ENCODE data around the gene SEPTIN6.

Gene SEPTIN6

DNA sequence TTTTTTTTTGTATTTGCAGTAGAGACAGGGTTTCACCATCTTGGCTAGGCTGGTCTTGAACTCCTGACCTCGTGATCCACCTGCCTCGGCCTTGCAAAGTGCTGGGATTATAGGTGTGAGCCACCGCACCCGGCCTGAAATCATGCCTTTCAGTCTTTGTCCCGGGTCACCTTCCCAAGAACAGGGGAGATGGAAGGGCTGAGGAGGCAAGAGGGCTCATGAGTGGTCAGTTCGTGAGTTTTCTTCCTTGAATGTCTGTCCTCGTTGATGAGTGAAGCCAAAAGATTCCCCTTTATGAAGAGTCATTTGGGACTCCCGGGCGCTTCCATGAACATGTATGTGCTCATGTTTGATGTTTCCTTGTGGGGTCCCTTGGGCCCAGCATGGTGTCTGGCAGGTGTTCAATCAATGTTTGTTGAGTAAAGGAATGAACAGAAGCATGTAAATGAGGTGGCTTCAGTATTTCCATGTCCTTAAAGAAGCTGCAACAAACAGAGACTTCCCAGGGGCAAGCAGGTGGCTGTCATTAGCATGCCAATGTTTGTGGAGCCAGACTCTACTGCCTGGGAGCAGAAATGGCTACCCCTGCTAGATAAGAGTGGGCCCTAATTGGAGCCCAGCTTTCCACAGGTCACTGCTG is 3.4 kb upstream of the SEPTIN6 start:
- H3K4me3 ChIP-seq (ENCODE audit: low read length) = no peak overlapping the region
- no peak for TF ChIP-seq ZNF274 (IDR thresholded peaks at IDR 0.05; ENCODE audit: low read depth, low read length)

DNA sequence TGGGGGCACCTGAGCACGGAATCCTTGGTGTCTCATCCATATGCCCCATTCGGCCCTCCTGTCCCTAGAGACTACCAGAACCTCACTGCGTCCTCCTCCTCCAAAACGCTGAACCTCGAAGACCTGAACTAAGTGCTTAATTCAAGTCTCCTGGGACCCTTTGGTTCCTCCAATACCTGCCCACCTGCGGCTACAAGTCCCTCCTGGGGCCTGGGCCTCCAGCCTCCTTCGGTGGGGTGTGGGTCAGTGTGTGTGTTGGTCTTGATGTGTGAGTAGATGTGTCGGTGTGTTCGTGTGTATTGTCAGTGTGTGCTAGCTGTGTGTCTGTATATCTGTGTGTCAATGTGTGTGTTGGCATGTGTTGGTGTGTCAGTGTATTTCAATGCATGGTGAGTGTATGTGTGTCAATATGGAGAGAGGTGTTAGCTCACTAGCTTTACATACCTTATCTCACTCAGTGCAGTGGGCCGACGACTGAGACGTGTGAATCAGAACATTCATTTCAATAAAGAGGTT is 2.6 kb upstream of the SEPTIN6 start:
- H3K4me3 ChIP-seq (ENCODE audit: low read length) = no peak overlapping the region; the same call in 1 of the 2 replicates
- TF ChIP-seq ZNF274 (IDR thresholded peaks at IDR 0.05; ENCODE audit: low read depth, low read length) = no peak

DNA sequence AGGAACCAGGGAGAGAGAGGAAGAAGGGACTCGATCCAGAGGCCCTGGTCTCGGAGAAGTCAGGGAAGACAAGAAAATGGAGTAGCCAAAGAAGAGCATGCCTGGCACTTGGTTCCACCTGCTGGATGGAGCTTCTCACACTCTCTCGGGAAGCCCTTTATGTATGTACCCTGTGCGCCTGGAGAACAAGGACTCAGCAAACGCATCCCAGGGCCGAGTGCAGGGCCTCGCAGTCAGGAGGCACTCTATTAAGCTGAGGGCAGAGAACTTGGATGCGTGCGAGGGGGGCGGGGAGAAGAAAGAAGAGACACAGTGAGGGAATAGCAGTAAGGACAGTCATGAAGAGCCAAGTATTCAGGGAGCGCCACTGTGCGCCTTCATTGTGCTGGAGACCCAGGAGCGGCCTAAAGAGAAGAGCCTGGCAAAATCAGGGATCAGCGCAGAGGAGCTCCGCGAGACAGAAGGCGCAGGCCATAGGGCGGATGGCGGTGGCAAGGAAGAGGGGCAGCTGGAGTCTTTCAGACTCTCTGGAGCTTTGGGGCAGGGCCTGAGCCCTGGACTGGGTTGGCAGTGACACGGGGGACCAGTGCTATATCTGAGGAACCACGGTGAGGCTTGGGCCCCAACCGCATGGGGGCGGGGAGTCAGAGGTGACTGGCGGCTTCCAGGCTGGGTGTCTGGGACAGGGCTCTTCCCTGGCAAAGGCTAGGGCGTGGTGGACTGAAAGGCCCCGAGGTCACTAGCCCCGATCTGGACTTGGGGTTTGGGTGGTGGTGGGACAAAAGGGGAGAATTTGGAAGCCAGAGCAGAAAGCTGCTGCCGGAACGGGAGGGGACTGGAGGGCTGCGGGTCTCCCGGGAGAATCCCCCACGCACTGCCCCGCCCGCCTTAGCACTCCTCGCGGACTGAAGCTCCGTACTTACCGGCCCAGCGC is 1.9 kb upstream of the SEPTIN6 start:
- TF ChIP-seq ZNF274 (IDR thresholded peaks at IDR 0.05; ENCODE audit: low read depth, low read length) = no peak
- H3K4me3 ChIP-seq (ENCODE audit: low read length) = peak overlapping the region; percentile 89; the same call in 1 of the 2 replicates

DNA sequence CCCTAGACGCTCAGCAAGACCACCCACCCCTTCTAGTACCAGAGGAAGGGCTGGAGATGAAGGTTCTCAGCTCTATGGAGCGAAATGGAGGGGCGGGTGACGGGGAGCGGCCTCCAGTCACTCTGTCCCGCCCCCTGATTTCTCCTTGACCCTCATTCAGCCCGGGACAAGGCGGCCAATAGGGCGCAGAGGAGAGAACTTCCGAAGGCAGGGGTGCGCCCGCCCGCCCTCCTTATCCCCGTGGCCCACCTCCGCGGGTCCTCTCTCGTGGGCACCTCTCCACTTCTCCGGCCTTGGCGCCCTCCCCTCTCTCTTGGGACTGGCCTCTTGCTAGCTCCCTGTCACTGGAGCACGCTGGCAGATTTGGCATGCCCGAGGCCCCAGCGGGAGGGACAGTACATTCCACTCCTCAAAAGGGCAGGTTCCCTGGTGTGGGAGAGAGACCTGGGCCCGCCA is 1.1 kb upstream of the SEPTIN6 start:
- TF ChIP-seq ZNF274 (IDR thresholded peaks at IDR 0.05; ENCODE audit: low read depth, low read length) = no peak
- peak overlapping the region; percentile 89; the same call in 1 of the 2 replicates for H3K4me3 ChIP-seq (ENCODE audit: low read length)

DNA sequence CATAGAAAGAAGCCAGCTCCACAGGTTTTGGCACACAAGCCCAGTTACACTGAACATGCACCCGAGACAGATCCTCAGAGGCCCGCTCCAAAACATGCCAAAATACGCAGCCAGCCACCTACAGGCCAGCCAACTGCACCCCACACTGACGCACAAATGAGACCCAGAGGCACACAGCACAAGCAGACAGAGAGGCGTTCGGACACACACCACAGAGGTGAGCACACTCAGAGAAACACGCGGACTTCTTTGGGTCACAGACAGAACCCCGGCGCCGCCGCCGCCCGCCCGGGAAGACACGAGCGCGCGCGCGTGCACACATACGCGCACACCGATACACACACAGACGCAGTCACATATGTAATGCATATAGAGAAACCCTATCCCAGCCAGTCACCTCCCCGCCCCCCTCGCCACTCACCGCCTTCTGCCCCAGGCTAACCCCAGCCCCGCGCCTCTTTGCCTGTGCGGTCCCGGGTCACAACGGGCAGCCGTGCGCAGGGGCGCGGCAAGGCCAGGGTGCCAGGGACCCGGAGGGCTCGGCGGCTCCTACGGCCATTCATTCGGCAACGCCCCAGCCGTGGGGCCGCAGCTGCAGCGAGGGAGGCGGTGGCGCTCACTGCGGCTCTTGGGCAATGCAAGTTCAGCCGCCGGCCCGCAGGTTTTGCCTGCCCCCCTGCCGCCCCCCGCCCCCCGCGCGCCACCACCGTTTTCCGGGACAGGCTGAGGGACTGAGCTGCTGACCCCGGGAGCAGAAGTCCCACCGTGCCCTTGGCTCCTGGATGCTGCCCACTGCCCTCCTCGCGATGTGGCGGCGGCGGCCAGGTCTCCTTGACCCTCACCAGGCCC is 553 bp downstream of the SEPTIN6 start:
- no peak for TF ChIP-seq ZNF274 (IDR thresholded peaks at IDR 0.05; ENCODE audit: low read depth, low read length)

DNA sequence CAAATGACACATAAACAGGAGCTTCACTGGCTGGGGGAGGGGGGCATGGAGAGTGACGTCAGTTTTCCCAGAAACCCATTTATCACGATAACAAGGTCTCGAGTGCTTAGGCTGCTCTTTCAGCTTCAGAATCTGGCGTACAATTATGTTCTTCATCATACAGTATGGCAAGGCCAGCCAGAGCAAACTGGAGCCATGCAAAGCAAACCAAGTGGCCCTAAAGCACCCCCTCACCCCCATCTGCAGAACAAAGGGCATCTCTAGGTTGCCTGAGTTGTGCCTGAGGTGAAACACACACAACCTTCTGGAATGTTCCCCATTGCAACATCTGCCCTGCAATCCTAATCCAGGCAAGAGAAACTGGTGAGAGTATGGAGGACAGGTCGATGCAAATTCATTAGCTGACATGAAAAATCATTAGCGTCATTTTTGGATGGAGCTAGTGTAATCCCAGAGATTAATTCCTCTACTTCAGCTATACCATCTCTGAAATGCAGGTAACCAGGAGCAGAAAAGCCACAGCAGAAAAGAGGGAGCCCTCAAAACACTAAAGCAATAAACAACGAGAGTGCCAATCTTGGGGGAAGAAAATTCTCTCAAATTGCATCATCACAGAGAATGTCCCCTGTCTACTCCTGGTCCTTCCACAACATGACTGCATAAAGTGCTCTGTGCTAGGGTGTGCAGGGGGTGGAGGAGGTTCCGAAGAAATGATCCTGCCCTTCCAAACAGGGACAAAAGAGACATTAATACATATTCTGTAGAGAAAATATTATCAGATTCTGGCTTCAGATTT is 1.8 kb downstream of the SEPTIN6 start:
- peak overlapping the region; percentile 89 for H3K4me3 ChIP-seq (ENCODE audit: low read length)
- TF ChIP-seq ZNF274 (IDR thresholded peaks at IDR 0.05; ENCODE audit: low read depth, low read length) = no peak

More for the DNA sequence above, 553 bp downstream of the SEPTIN6 start:
- H3K4me3 ChIP-seq (ENCODE audit: low read length) = peak overlapping the region; percentile 89

DNA sequence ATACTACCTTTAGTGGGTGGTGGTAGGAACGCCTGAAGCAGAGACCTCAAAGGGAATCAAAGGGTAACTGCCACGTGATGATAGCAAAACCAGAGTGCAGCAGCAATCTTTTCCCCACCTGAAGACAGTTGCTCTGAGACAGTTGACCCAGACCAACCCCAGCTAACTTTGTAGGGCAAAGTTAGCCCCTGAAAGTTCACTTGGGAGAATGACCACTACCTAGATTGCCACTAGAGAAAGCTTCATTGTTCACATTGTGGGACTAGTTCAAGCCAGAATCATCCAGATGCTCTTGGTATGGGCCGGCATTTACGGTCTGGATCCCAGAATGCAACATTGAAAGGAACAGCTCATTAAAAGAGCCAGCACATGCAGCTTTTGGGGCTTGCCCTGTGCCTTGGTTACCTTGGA is 4.1 kb downstream of the SEPTIN6 start:
- H3K4me3 ChIP-seq (ENCODE audit: low read length) = peak overlapping the region; percentile 41; the same call in 1 of the 2 replicates
- TF ChIP-seq ZNF274 (IDR thresholded peaks at IDR 0.05; ENCODE audit: low read depth, low read length) = no peak

DNA sequence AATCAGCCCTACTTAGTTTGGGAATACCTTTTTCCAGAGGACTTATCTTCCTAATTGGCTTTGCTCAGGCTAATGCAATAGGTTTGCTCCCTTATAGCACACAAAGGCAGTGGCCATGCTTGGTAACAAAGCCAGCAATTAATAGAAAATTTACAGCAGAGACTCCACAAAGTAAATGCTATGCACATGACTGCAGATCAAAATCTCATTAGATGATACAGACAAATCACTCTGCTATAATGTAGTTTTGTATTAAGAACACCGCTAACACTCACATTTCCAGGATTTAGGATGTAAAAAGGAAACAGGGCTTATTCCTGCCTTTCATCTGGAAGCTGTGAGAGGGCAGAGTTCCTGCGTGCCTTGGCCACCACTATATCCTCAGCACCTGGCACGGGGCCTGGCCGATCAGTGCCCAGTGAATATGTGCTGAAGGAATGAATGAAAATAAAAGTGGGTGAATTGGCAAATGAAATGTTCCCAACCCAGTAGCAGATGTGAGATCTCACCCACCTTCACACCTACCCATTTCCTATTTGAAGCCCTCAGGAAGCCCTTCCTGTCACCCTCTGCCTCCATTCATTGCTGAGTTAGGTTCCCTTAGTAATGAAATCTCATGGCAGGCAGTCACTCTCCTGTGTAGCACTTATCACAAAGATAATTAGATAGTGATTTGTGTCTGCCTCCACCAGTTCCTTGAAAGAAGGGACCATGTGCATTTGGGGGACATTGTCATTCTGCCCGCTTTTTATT is 5.1 kb downstream of the SEPTIN6 start:
- no peak for TF ChIP-seq ZNF274 (IDR thresholded peaks at IDR 0.05; ENCODE audit: low read depth, low read length)
- no peak overlapping the region; the same call in 1 of the 2 replicates for H3K4me3 ChIP-seq (ENCODE audit: low read length)

DNA sequence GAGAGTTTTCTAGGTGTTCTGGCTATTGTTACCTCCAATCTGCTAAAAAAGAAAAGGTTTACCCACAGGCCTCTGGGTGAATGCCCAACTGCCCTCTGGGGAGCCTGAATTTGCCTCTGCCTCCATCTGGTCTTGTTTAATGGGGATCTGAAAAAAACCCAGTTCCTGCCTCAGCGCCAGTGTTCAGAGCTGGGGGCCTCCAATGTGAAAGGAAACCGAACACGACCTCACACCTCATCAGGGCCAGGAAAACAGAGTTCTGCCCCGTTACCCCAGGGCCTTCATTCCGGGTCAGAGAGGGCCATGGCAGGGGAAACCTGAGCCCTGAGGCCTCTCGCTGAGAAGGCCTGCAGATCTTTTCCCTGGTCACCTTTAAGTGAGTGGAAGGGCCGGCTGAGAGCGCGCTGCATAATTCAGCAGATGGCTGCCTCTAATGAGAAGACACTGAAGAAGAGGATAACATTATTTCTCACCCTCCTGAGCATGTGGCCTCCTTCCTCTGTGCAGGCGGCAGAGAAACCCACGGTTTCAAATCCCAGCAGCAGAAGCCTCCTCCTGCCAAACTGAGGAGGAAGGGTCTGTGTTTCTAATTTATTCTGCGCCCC is 6.8 kb downstream of the SEPTIN6 start:
- peak overlapping the region; percentile 38; the same call in 1 of the 2 replicates for H3K4me3 ChIP-seq (ENCODE audit: low read length)

DNA sequence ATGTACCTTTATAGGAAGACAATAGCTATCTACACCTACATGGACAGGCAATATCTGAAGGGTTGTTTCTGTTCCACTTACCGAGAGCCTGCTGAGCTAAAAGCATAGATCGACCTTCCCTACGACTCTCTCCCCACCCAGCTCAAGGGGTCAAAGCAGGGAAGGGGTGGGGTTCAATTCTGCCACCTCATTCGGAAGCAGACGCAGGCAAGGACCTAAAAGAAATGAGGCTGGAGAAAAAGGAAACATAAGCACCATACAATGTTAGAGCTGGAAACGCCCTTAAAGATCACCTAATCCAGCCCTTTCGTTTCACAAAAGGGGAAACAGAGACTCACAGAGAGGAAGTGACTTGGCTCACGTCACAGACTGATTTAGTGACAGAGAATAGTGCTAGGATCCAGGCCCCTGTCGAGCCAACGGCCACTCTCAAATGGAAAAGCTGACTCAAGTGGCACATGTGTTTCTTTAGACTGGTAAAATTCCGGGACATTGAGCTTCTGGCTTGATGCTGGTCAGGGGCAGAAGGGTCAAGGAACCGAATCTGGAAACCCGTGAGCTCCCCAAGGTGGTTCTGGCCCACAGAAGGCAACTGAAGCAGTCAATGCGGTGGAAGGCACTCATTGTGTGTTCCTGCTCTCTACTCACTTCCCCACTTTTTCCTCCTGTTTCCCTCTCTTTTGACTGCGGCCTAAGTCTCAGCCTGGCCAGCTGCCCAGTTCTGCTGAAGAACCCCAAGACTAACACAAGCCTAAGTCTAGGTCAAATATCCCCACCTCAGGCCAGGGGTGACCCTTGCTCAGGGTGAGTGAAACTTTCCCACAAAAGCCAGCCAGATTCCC is 7.5 kb downstream of the SEPTIN6 start:
- TF ChIP-seq ZNF274 (IDR thresholded peaks at IDR 0.05; ENCODE audit: low read depth, low read length) = no peak
- H3K4me3 ChIP-seq (ENCODE audit: low read length) = peak overlapping the region; percentile 38; the same call in 1 of the 2 replicates

More for the DNA sequence above, 6.8 kb downstream of the SEPTIN6 start:
- no peak for TF ChIP-seq ZNF274 (IDR thresholded peaks at IDR 0.05; ENCODE audit: low read depth, low read length)

DNA sequence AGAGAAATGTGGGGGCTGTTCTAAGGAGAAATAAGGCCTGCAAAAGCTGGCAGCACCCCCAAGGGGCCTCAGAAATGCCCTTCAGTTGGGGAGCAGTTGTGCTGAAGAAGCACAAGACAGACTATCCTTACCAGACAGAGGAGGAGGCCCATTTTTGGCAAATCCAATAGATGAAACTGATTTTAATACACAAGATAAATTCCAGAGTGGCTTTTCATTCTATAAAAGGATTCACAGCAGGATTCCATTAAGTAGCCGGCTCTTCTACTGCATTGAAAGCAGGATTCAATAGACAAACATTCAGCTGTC is 8.1 kb downstream of the SEPTIN6 start:
- TF ChIP-seq ZNF274 (IDR thresholded peaks at IDR 0.05; ENCODE audit: low read depth, low read length) = no peak
- peak overlapping the region; percentile 38; the same call in 1 of the 2 replicates for H3K4me3 ChIP-seq (ENCODE audit: low read length)

DNA sequence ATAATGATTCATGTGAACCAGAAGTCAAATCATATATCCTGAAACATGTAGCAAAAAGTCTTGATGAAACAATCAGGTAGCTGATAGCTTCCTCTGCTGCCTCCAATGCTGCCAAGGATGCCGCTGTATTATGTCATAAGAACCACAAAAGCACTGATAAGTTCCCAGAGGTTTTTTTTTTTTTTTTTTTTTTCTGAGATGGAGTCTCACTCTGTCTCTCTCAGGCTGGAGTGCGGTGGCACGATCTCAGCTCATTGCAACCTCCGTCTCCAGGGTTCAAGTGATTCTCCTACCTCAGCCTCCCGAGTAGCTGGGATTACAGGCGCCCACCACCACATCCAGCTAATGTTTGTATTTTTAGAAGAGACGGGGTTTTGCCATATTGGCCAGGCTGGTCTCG is 8.7 kb downstream of the SEPTIN6 start:
- peak overlapping the region; percentile 38; the same call in 1 of the 2 replicates for H3K4me3 ChIP-seq (ENCODE audit: low read length)
